Measurements from ENCODE around the gene ITPR1.

ITPR1 gene

DNA sequence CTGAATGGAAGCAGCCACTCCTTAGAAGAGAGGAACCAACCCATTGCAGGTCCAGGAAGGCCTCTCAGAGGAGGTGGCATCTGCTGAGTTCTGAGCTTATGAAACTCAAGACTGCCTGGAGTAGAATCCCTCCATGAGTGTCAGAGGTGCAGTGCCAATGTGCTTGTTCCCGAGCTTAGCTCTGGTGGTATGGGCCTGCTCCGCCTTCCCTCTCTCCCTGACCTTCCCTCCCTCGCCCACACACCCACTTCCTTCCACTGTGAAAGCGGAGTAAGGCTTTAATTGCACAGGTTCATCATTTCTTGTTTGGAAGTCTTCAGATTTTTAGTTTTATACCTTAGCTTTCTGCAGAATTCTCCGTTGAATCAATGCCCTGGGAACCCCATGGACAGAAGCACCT is 278.1 kb downstream of the ITPR1 start:
- no peak for TF ChIP-seq TSHZ2 (CRISPR knock-in tag; IDR thresholded peaks at IDR 0.05)
- no peak for TF ChIP-seq TOX (CRISPR knock-in tag; IDR thresholded peaks at IDR 0.05; ENCODE audit: borderline replicate concordance)
- no peak for TF ChIP-seq ZFP30 (CRISPR knock-in tag; IDR thresholded peaks at IDR 0.05)
- no peak for TF ChIP-seq ZNF70 (CRISPR knock-in tag; IDR thresholded peaks at IDR 0.05)
- no peak for TF ChIP-seq ESRRG (CRISPR knock-in tag; IDR thresholded peaks at IDR 0.05)
- TF ChIP-seq SNAI2 (CRISPR knock-in tag; IDR thresholded peaks at IDR 0.05) = no peak
- TF ChIP-seq PATZ1 (CRISPR knock-in tag; IDR thresholded peaks at IDR 0.05; ENCODE audit: borderline replicate concordance) = no peak
- no peak for TF ChIP-seq ZFP3 (CRISPR knock-in tag; IDR thresholded peaks at IDR 0.05)
- TF ChIP-seq ISL1 (CRISPR knock-in tag; IDR thresholded peaks at IDR 0.05) = no peak
- no peak for TF ChIP-seq ZNF8 (CRISPR knock-in tag; IDR thresholded peaks at IDR 0.05)
- no peak for TF ChIP-seq TCF4 (CRISPR knock-in tag; IDR thresholded peaks at IDR 0.05; ENCODE audit: borderline replicate concordance)
- TF ChIP-seq OSR1 (CRISPR knock-in tag; IDR thresholded peaks at IDR 0.05) = no peak
- TF ChIP-seq RARB (CRISPR knock-in tag; IDR thresholded peaks at IDR 0.05) = no peak
- no peak for TF ChIP-seq ZC3H10 (CRISPR knock-in tag; IDR thresholded peaks at IDR 0.05)
- no peak for TF ChIP-seq ZNF565 (CRISPR knock-in tag; conservative IDR thresholded peaks at IDR 0.05; ENCODE audit: low read depth)
- no peak for TF ChIP-seq ARNTL (CRISPR knock-in tag; IDR thresholded peaks at IDR 0.05; ENCODE audit: borderline replicate concordance, low read depth)
- TF ChIP-seq BACH2 (CRISPR knock-in tag; IDR thresholded peaks at IDR 0.05; ENCODE audit: borderline replicate concordance) = no peak
- TF ChIP-seq, protein P1, sequence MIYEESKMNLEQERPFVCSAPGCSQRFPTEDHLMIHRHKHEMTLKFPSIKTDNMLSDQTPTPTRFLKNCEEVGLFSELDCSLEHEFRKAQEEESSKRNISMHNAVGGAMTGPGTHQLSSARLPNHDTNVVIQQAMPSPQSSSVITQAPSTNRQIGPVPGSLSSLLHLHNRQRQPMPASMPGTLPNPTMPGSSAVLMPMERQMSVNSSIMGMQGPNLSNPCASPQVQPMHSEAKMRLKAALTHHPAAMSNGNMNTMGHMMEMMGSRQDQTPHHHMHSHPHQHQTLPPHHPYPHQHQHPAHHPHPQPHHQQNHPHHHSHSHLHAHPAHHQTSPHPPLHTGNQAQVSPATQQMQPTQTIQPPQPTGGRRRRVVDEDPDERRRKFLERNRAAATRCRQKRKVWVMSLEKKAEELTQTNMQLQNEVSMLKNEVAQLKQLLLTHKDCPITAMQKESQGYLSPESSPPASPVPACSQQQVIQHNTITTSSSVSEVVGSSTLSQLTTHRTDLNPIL (CRISPR knock-in tag; IDR thresholded peaks at IDR 0.05; ENCODE audit: low read depth) = no peak
- no peak for ATAC-seq

DNA sequence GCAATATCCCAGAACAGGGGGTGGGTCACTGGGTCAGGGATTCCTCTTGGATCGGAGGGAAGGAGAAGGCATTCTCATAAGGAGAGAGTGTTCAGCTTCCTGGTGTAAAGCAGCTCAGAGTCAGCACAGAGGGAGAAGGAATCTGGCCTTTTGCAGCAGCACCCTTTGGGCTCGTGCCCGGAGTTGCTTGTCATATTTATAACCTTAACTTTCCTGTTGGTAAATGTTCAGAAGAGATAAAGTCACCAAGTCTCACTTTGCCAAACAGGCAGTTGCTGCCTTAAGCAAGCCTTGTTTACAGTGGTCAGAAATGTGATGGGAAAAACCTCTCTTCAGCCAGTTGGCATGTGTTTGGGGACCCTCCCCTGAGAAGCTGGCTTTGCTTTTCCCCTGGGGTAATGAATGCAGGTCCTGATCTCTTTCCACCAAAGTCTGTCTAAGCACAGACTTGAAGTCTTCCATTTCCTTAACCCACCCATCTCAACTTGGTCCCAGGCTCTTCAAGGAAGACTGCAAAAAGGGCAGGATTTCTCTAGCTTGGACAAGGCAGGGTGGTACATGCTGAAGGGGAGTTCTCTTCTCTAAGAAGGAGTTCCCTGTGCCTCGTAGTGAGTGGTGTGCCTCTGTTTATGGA is 279.1 kb downstream of the ITPR1 start:
- TF ChIP-seq SNAI2 (CRISPR knock-in tag; IDR thresholded peaks at IDR 0.05) (no peak), ISL1 (CRISPR knock-in tag; IDR thresholded peaks at IDR 0.05) (no peak), ARNTL (CRISPR knock-in tag; IDR thresholded peaks at IDR 0.05; ENCODE audit: borderline replicate concordance, low read depth) (no peak)
- ATAC-seq = peak; percentile 87

GRCh38 chr3:4772858-4773257 is 279.7 kb downstream of the ITPR1 start:
- no peak for ATAC-seq
- TF ChIP-seq ISL1 (CRISPR knock-in tag; IDR thresholded peaks at IDR 0.05) = no peak
- no peak for TF ChIP-seq TOX (CRISPR knock-in tag; IDR thresholded peaks at IDR 0.05; ENCODE audit: borderline replicate concordance)
- no peak for TF ChIP-seq POU6F1 (CRISPR knock-in tag; IDR thresholded peaks at IDR 0.05; ENCODE audit: borderline replicate concordance, low read depth)
- no peak for TF ChIP-seq GLIS3 (CRISPR knock-in tag; IDR thresholded peaks at IDR 0.05)
- no peak for TF ChIP-seq SNAI2 (CRISPR knock-in tag; IDR thresholded peaks at IDR 0.05)
- no peak for TF ChIP-seq ZNF70 (CRISPR knock-in tag; IDR thresholded peaks at IDR 0.05)
- TF ChIP-seq CSDC2 (CRISPR knock-in tag; IDR thresholded peaks at IDR 0.05) = no peak
- no peak for TF ChIP-seq ESRRG (CRISPR knock-in tag; IDR thresholded peaks at IDR 0.05)
- no peak for TF ChIP-seq TSHZ2 (CRISPR knock-in tag; IDR thresholded peaks at IDR 0.05)
- no peak for TF ChIP-seq ZNF565 (CRISPR knock-in tag; conservative IDR thresholded peaks at IDR 0.05; ENCODE audit: low read depth)
- TF ChIP-seq PPARA (CRISPR knock-in tag; IDR thresholded peaks at IDR 0.05; ENCODE audit: borderline replicate concordance) = no peak
- TF ChIP-seq OSR1 (CRISPR knock-in tag; IDR thresholded peaks at IDR 0.05) = no peak
- no peak for TF ChIP-seq PATZ1 (CRISPR knock-in tag; IDR thresholded peaks at IDR 0.05; ENCODE audit: borderline replicate concordance)
- TF ChIP-seq TCF4 (CRISPR knock-in tag; IDR thresholded peaks at IDR 0.05; ENCODE audit: borderline replicate concordance) = no peak
- TF ChIP-seq RARB (CRISPR knock-in tag; IDR thresholded peaks at IDR 0.05) = no peak
- no peak for TF ChIP-seq ZFP30 (CRISPR knock-in tag; IDR thresholded peaks at IDR 0.05)
- TF ChIP-seq BACH2 (CRISPR knock-in tag; IDR thresholded peaks at IDR 0.05; ENCODE audit: borderline replicate concordance) = no peak
- no peak for TF ChIP-seq ZFP3 (CRISPR knock-in tag; IDR thresholded peaks at IDR 0.05)
- TF ChIP-seq, protein P1 (CRISPR knock-in tag; IDR thresholded peaks at IDR 0.05; ENCODE audit: low read depth) = no peak

Data from SK-N-SH treated with all-trans-retinoic acid at 6 μM for 48 hours (cell line).